Effector memory CD8-positive, alpha-beta T cell (primary cell): ENCODE data around the gene TTLL5.

Experiments used
- ATAC-seq: fragments of 150-1000 bp; cut with Tn5 transposase; replicated peaks from 2 replicates; pipeline ENCODE4 v1.10.0; 2021; ENCODE audit warnings: mild to moderate bottlenecking, moderate library complexity
- DNase-seq, 3 experiments: peaks; one replicate each; pipeline ENCODE4 v3.0.0; 2021
- H3K27ac Mint-ChIP-seq, 2 donors: one replicate each; pipeline ENCODE4 v1.8.0; 2022; ENCODE audit warnings: mild to moderate bottlenecking in 2 of 2, mixed read lengths in 2 of 2, moderate library complexity in 2 of 2
- H3K27me3 Mint-ChIP-seq, 2 donors: one replicate each; pipeline ENCODE4 v1.8.0; 2022; ENCODE audit warnings: mixed read lengths in 2 of 2
- H3K36me3 Mint-ChIP-seq: one replicate; pipeline ENCODE4 v1.8.0; 2022; ENCODE audit warnings: mild to moderate bottlenecking, moderate library complexity, mixed read lengths; ENCODE audit not compliant: insufficient read depth
- H3K4me1 Mint-ChIP-seq, 2 donors: one replicate each; pipeline ENCODE4 v1.8.0; 2022; ENCODE audit warnings: low read depth in 2 of 2, mixed read lengths in 2 of 2
- H3K4me3 Mint-ChIP-seq, 2 donors: one replicate each; pipeline ENCODE4 v1.8.0; 2022; ENCODE audit warnings: mild to moderate bottlenecking in 2 of 2, mixed read lengths in 2 of 2, moderate library complexity in 2 of 2
- H3K9me3 Mint-ChIP-seq, 2 donors: one replicate each; pipeline ENCODE4 v1.8.0; 2022; ENCODE audit warnings: mixed read lengths in 2 of 2

The TTLL5 gene

DNA sequence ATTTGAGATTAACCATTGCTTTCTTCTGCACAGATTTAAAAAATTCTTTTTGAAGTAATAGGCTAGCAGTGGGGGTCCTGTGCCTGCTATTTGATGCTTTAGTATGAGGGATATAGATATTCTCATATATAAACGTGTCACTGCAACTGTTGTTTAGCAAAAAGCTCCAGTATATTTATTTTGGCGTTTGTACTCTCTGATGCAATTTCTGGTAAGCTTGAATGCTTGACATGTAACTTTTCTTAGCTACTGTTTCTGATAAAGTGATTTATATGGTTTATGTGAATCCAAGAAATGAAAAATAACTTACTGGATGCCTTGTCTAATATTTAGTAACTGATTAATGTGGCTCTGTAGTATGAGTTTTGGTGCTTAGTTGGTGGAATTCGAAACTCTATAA lies 77.1 kb downstream of the TTLL5 start:
- Mint-ChIP-seq H3K4me3 (no peak overlapping the region), H3K4me1 (no peaks in the 10 kb centered on the region), H3K27ac (no peak overlapping the region), H3K36me3 (peaks cover 6% of the 10 kb centered on the region), H3K27me3 (no peaks in the 10 kb centered on the region), H3K9me3 (no peaks in the 10 kb centered on the region)
- DNase-seq = no peak
- ATAC-seq = no peak

DNA sequence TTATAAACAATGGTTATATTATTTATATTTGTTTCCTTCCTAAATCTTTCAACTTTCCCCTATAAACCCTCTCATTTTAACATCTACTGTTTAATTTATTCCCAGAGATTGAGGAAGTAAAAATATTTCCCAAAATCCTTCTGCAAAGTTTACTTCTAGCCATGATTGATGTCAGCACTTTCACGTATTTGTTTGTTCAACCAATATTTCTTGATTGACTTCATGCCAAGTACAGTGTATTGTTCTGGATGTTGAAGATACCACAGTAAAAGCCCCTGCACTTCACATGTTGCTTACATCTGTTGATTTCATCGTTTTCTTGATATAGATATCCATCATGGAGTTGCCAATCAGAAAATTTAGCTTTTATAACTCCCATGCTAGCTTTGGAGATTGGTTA lies 81.8 kb downstream of the TTLL5 start:
- DNase-seq = no peak
- peaks cover 29% of the 10 kb centered on the region for H3K36me3 Mint-ChIP-seq

DNA sequence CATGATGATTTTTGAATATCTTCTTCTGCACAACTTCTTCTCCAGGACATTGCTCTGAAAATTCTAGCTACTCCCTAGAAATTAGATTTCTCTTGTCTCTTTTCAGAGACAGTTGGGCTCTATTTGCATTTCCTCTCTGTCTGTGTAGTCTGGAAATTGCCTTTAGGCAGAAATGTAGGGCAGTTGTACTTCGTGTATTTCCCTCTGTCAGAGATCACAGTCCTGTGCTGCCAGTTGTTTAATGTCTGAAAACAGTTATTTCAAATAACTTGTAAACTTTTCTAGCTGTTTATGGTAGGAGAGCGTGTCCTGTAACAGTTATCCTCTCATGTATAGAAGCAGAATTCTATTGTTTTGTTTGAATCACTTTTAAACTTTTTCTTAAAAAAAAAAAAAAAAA lies 86.9 kb downstream of the TTLL5 start:
- H3K36me3 Mint-ChIP-seq = peaks cover 29% of the 10 kb centered on the region
- H3K9me3 Mint-ChIP-seq = peaks cover 2 to 9% of the 10 kb centered on the region in 2 donors
- ATAC-seq (no peak), DNase-seq (no peak)
- no peak overlapping the region for H3K4me3 Mint-ChIP-seq
- H3K27ac Mint-ChIP-seq = no peak overlapping the region
- H3K27me3 Mint-ChIP-seq = no peaks in the 10 kb centered on the region
- H3K4me1 Mint-ChIP-seq = no peaks in the 10 kb centered on the region

More for the DNA sequence above, 81.8 kb downstream of the TTLL5 start:
- no peak for ATAC-seq
- peaks cover 2 to 9% of the 10 kb centered on the region in 2 donors for H3K9me3 Mint-ChIP-seq
- H3K27ac Mint-ChIP-seq = no peak overlapping the region
- no peaks in the 10 kb centered on the region for H3K4me1 Mint-ChIP-seq
- no peak overlapping the region for H3K4me3 Mint-ChIP-seq
- H3K27me3 Mint-ChIP-seq = no peaks in the 10 kb centered on the region

DNA sequence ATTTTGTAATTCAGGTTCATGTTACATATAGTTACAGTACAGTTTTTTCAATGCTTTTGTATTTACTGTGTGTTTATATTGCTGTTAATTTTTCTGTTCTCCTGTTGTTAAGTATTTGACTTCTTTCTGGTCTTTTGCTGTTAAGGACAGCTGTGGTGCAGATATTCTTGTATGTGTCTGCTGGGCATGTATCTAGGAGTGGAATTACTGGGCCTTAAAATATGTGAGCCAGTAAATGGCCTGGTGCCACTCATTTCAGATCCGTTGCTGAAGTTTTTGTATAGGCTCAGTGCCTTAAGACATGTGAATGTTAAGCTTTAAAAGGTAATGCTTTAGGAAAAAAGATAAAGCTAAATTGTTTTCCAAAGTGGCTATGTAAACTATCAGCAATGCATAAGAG lies 87.3 kb downstream of the TTLL5 start:
- H3K4me3 Mint-ChIP-seq = no peak overlapping the region
- H3K36me3 Mint-ChIP-seq = peaks cover 29% of the 10 kb centered on the region
- H3K27me3 Mint-ChIP-seq = no peaks in the 10 kb centered on the region
- DNase-seq (no peak), ATAC-seq (no peak)
- no peak overlapping the region for H3K27ac Mint-ChIP-seq
- H3K4me1 Mint-ChIP-seq = no peaks in the 10 kb centered on the region
- H3K9me3 Mint-ChIP-seq = peaks cover 2 to 9% of the 10 kb centered on the region in 2 donors

DNA sequence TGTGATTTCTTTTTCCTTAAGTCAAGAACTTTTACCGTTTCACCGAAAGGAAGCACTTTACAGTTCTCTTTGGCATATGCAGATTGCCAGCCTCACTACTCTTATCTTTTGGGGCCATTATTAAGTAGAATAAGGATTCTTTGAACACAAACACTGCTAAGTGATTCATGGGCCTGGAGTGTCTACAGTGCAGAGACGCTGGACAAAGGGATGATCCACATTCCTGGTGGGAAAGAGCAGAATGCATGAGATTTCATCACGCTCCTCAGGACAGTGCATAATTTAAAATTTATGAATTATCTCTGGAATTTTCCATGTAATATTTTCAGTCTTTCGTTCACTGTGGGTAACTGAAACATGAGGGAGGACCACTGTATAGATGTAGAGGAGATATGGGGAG lies 90.2 kb downstream of the TTLL5 start:
- H3K4me3 Mint-ChIP-seq = no peak overlapping the region
- ATAC-seq (no peak), DNase-seq (no peak)
- no peaks in the 10 kb centered on the region for H3K27me3 Mint-ChIP-seq
- H3K27ac Mint-ChIP-seq = no peak overlapping the region
- no peaks in the 10 kb centered on the region for H3K4me1 Mint-ChIP-seq
- peaks cover 15% of the 10 kb centered on the region for H3K36me3 Mint-ChIP-seq
- peaks cover 2 to 9% of the 10 kb centered on the region in 2 donors for H3K9me3 Mint-ChIP-seq

DNA sequence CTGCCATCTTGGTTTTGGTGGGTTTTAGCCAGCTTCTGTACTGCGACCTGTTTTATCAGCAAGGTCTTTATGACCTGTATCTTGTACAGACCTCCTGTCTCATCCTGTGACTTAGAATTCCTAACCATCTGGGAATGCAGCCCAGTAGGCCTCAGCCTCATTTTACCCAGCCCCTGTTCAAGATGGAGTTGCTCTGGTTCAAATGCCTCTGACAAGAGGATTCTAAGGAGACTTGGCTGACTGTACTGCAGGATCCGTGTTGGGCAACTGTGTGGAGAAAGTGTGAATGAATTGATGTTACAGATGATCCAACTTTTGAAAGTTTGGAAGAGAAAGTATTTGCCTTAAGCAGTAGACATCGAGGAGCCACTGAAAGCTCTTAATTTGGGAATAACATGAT lies 91.0 kb downstream of the TTLL5 start:
- no peaks in the 10 kb centered on the region for H3K4me1 Mint-ChIP-seq
- no peak overlapping the region for H3K27ac Mint-ChIP-seq
- no peaks in the 10 kb centered on the region for H3K27me3 Mint-ChIP-seq
- H3K9me3 Mint-ChIP-seq = peaks cover 0 to 4% of the 10 kb centered on the region in 2 donors
- no peak overlapping the region for H3K4me3 Mint-ChIP-seq
- ATAC-seq = no peak
- peaks cover 7% of the 10 kb centered on the region for H3K36me3 Mint-ChIP-seq
- no peak for DNase-seq

DNA sequence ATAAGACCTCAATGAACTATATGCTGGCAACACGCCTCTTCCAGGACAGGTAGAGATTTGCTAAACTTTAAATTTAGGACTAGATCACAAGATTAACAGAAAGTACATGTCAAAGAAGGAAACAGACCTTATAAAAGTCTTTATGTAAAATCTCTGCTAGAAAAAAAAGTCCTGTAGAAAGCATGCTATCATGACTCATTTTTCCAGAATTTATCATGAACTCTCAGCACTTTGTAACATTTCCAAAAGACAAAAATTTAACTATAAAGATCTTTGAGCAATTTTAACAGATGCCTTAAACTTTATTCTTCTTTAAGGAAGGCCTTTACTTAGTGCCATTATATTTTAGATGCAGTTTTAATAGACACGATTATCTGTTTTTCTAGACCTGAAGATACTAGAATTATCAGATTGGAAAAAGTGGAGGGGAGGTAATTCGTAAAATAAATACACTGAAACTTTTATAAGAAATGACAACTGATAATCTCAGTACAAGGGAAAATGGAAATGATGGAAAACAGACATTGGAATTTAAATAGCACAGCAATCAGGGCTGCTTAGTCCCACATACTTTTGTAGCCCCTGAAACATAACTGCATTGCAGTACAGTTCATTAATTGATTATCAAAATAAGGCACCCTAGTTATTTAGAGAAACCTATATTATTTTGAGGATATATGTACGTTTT lies 92.0 kb downstream of the TTLL5 start:
- DNase-seq (no peak), ATAC-seq (no peak)
- no peak overlapping the region for H3K4me3 Mint-ChIP-seq
- no peak overlapping the region for H3K27ac Mint-ChIP-seq
- no peaks in the 10 kb centered on the region for H3K9me3 Mint-ChIP-seq
- H3K36me3 Mint-ChIP-seq = peaks cover 7% of the 10 kb centered on the region
- no peaks in the 10 kb centered on the region for H3K4me1 Mint-ChIP-seq
- H3K27me3 Mint-ChIP-seq = no peaks in the 10 kb centered on the region

DNA sequence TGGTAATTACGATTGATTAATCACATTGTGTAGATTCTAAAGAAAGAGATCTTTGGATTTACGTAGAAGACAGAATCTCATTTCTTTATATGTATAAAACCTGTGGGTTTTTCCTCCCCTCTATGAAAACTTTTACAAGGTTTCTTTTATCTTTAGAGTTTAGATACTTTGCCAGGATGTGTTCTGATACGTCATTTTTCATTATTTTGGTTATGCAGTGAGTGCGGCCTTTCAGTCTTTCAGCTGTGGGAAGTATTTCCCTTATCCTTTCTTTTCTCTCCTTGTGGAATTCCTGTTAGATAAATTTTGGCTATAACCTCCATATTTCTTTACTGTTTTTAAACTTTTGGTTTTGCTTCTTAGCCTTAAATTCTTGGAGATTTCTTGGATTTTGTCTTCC lies 92.7 kb downstream of the TTLL5 start:
- Mint-ChIP-seq H3K36me3 (peaks cover 11% of the 10 kb centered on the region), H3K27ac (no peak overlapping the region), H3K27me3 (no peaks in the 10 kb centered on the region), H3K4me3 (no peak overlapping the region), H3K9me3 (no peaks in the 10 kb centered on the region), H3K4me1 (no peaks in the 10 kb centered on the region)
- no peak for ATAC-seq
- DNase-seq = no peak

DNA sequence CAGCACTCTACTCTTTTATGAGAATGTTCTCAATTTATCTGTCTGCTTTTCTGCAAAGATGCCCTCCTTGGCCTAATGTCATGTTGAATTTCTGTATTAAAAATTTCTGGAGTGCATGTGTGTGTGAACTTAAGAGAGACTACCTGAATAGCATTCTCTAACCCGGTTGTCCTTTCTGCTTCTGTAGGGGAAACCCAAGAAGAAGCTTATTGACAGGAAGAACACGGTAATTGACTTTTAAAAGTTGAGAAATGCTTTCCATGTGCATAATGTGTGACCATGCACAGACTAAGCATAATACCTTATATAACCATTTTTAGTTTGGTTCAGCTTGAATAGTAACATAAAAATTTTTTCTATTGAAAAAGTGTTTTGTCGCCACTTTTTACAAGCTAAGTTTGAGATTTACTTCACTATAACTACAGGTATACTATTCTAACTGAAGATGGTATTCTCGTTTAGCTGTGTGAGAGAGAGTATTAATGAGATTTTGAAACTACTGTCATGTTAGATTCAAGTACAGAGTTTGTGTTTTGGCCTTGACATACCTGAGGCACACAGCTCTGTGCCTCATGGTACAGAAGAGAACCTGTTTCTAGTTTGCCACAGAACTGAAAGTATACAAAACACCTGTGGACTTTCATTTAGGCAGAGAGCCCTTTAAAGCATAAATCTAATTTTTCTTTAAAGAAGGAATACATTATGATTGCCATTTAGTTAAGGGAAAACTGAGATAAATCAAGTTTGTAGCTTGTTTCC lies 96.8 kb downstream of the TTLL5 start:
- peaks cover 10% of the 10 kb centered on the region for H3K36me3 Mint-ChIP-seq
- no peak for ATAC-seq

DNA sequence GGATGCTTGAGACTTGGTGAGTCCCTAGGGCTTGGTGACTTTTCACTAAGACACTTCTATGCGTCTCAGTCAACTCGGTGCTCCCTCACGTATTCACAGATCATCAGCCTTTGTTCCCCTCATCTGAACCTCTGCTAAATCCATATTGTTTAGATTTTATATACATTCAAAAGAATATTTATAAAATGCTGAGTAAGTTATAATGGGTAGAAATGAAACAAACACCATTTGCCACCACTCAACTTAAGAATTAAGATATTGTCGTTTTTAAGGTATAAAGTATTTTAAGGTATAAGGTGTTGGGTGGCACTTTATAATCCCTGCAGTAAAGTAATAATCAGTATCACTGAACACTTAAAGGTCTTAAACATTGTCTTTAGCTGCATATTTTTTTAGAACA lies 103.0 kb downstream of the TTLL5 start:
- Mint-ChIP-seq H3K9me3 (no peaks in the 10 kb centered on the region), H3K36me3 (no peaks in the 10 kb centered on the region), H3K27me3 (no peaks in the 10 kb centered on the region), H3K4me1 (no peaks in the 10 kb centered on the region), H3K4me3 (no peak overlapping the region), H3K27ac (no peak overlapping the region)
- no peak for DNase-seq
- ATAC-seq = no peak

More for the DNA sequence above, 96.8 kb downstream of the TTLL5 start:
- Mint-ChIP-seq H3K27ac (no peak overlapping the region), H3K4me1 (no peaks in the 10 kb centered on the region), H3K9me3 (no peaks in the 10 kb centered on the region), H3K27me3 (no peaks in the 10 kb centered on the region), H3K4me3 (no peak overlapping the region)
- no peak for DNase-seq

DNA sequence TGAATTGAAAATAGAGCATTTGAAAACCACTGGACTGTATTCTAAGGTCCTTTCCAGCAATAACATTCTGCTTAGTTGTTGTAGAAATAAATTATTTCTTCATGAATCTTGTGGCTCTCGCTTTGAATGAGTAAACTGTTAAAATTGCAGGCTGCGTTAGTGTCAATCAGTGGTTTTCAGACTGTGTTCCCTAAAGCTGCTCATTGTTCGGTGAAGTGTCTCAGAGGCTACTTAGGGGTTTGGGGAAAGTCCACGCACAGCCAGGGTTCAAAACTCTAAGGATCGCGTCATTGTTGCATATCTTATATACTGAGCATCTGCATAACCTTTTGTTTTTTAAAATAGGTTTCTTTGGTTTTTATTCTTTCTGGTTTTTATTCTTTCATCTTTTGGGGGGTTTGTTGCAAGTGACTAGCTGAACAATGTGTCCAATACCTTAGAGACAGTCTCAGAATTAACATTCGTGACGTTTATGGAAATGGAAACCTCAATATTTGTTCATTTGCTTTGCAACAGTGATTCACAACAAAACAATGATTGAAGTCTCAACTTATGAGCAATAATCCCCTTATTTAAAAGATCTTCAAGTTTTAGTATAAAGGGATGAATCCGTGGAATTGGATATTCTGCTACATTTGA lies 108.1 kb downstream of the TTLL5 start:
- Mint-ChIP-seq H3K36me3 (no peaks in the 10 kb centered on the region), H3K4me1 (no peaks in the 10 kb centered on the region), H3K4me3 (no peak overlapping the region), H3K27ac (no peak overlapping the region), H3K27me3 (no peaks in the 10 kb centered on the region), H3K9me3 (no peaks in the 10 kb centered on the region)
- DNase-seq = no peak
- ATAC-seq = no peak

DNA sequence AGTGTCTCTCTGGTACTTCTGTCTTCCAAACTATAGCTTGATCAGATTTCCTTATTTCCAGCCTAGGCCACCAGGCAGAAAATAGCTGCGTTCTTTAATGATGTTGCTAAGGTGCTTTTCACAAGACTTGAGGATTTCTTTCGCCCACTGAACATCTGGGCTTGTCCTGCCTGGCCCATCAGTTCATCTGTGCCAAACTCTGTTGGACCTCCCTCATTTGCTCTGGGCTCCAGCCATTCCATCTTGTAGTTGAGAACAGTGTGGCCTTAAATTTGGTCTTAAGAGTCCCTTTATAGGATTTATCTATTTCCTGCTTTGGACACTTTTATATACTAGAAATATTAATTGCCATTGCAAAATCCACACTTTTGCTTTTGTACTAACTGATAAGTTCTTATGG lies 109.6 kb downstream of the TTLL5 start:
- no peak overlapping the region for H3K4me3 Mint-ChIP-seq
- H3K27me3 Mint-ChIP-seq = no peaks in the 10 kb centered on the region
- no peak overlapping the region for H3K27ac Mint-ChIP-seq
- DNase-seq (no peak), ATAC-seq (no peak)
- H3K4me1 Mint-ChIP-seq = no peaks in the 10 kb centered on the region
- H3K9me3 Mint-ChIP-seq = no peaks in the 10 kb centered on the region
- peaks cover 4% of the 10 kb centered on the region for H3K36me3 Mint-ChIP-seq

DNA sequence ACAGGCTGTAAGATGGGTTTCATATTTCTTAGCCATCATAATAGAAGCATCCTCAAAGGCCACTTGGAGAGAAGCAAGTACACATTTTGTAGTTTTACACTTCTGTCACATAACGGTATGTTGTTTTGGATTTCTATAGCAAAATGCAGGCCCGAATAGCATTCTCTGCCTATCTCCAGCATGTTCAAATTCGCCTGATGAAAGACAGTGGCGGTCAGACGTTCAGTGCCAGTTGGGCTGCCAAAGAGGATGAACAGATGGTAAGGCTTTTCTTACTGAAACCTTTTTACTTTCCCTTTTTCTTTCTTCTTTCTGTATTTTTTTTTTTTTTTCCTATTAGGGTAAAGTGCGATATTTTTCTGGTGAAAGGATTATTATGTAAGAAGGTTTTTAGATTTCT lies 110.5 kb downstream of the TTLL5 start:
- DNase-seq (no peak), ATAC-seq (no peak)
- peaks cover 4% of the 10 kb centered on the region for H3K36me3 Mint-ChIP-seq
- H3K4me1 Mint-ChIP-seq = no peaks in the 10 kb centered on the region
- no peaks in the 10 kb centered on the region for H3K27me3 Mint-ChIP-seq
- no peaks in the 10 kb centered on the region for H3K9me3 Mint-ChIP-seq
- no peak overlapping the region for H3K4me3 Mint-ChIP-seq
- no peak overlapping the region for H3K27ac Mint-ChIP-seq

DNA sequence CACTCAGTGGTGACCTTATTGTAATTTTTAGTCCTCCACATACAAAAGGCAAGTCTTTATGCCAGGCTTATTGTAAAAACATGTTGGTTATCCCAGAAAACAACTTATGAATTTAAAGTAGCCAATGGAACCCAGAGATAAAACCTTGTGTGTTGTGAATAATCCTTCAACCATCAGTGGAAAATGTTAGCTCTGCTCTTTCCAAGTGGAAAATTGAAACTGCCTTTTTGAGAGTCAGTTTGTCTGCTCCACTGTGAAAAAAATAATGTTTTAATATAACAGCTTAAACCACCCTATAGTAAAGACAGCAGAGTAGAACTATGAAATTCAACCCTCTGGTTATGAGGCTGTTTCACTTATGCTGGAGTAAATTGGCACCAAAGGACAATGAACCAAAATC lies 112.0 kb downstream of the TTLL5 start:
- Mint-ChIP-seq H3K36me3 (peaks cover 4% of the 10 kb centered on the region), H3K4me1 (no peaks in the 10 kb centered on the region)

More for the DNA sequence above, 112.0 kb downstream of the TTLL5 start:
- Mint-ChIP-seq H3K4me3 (no peak overlapping the region), H3K27me3 (no peaks in the 10 kb centered on the region), H3K27ac (no peak overlapping the region), H3K9me3 (no peaks in the 10 kb centered on the region)
- no peak for DNase-seq
- no peak for ATAC-seq
